A204.1 (cell line): Measurements from ENCODE around the gene ACAP1.
"Not testable (repeated sequence)": the region's sequence is repeated elsewhere in the genome, so short reads cannot be mapped to it uniquely, and the experiment has no call there.

Source experiments
- FAIRE-seq: peaks from 2 replicates; lab custom pipeline; 2012; peaks lifted over from hg19 to GRCh38; lab: Jason Lieb, UNC

The ACAP1 gene

DNA sequence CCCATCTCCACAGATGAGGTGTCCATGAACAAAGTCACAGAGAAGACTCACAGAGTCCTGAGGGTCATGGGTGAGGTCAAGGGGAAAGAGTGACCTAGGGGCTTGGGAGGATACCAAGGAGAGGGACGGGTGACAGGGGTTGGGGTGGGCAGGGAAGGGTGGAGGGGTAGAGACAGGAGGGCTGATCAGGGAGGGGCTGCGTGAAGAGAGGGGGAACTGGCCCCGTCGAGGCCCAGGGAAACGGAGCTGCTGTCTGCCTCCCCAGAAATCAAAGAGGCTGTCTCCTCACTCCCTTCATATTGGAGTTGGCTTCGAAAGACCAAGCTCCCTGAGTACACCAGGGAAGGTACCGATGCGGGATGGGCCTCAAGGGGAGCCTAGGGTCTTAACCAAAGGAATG lies 19.2 kb downstream of the ACAP1 start:
- FAIRE-seq: no peak

GRCh38 chr17:7356072-7356549 lies 19.8 kb downstream of the ACAP1 start:
- FAIRE-seq: no peak

- FAIRE-seq: no peak
Measured at GRCh38 chr17:7356756-7357155, 20.4 kb downstream of the ACAP1 start.

- no peak for FAIRE-seq
Measured at GRCh38 chr17:7357381-7357780, 21.1 kb downstream of the ACAP1 start.

GRCh38 chr17:7361906-7362305 lies 25.6 kb downstream of the ACAP1 start:
- no peak for FAIRE-seq

DNA sequence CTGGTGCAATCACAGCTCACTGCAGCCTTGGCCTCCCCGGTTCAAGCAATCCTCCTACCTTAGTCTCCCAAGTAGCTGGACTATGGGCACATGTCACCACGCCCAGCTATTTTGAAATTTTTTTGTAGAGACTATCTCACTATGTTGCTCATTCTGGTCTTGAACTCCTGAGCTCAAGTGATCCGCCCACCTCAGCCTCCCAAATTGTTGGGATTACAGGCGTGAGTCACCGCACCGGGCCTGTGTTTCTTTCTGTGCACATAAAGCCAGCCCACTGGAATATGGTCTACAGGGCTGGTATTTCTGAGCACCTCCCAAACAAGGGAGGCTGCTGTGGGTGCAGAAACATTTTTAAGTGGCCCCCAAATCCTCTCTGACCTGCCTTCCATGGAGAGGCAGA lies 27.0 kb downstream of the ACAP1 start:
- no peak for FAIRE-seq

DNA sequence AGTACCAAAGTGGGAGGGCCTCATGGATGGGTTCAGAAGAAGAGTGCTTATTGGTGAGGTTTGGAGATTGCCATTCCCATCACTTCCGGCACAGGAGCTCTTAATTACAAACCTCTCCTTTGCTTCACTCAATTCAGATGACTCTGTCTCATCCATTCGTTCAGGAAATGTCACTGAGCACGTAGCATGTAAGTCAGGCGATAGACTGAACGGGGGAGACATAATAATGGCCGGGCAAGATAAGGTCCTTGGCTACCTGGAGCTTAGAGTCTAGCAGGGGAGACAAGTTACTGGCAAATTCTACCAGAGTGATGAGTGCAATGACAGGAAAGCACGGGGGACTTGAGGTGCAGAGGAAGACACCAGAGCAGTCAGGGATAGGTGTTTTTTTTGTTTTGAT lies 29.6 kb downstream of the ACAP1 start:
- not testable (repeated sequence) for FAIRE-seq

DNA sequence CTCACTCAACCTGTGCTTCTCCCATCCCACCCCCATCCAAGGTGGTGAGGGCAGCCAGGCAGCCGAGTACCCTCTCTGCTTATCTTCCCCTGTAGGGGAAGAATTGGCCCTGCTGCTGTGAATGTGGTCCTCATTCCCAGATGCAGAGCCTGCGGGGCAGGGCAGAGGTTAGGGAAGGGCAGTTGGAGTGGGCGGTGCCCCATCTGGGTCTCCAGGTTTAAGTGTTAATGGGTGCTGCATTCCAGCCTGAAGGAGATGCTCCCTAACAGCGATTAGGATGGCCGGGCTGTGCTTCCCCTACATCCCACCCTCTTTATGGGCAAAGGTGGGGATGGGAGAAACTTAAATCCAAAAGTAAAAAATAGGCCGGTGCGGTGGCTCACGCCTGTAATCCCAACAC lies 30.8 kb downstream of the ACAP1 start:
- no peak for FAIRE-seq

GRCh38 chr17:7367918-7368598 lies 31.7 kb downstream of the ACAP1 start:
- no peak for FAIRE-seq

GRCh38 chr17:7368599-7368994 lies 32.3 kb downstream of the ACAP1 start:
- FAIRE-seq: not testable (repeated sequence)

DNA sequence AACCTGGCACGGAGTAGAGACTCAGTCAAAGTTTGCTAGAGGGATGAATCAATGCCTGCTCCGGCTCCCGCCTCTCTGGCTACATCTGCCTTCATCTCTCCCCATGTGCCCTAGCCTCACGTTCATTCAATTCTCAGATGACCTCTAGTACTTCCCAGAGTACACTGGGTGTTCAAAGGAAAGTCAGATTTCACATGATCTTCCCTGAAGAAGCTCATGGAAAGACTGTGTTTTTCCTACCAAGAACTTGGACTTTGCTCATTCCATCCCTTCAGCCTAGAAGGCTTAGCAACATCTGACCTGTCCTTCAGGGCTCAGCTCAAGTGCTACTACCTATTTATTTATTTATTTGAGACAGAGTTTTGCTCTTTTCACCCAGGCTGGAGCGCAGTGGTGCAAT lies 33.5 kb downstream of the ACAP1 start:
- FAIRE-seq: no peak

GRCh38 chr17:7370853-7371252 lies 34.5 kb downstream of the ACAP1 start:
- FAIRE-seq: no peak

DNA sequence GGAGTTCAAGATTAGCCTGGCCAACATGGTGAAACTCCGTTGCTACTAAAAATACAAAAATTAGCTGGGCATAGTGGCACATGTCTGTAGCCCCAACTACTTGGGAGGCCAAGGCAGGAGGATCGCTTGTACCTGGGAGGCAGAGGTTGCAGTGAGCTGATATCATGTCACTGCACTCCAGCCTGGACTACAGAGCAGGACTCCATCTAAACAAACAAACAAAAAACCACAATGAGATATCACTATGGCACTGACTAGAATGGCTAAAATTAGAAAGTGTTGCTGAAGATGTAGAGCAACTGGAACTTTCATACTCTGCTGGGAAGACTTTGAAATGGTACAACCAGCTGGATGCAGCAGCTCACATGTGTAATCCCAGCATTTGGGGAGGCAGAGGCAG lies 38.0 kb downstream of the ACAP1 start:
- FAIRE-seq: no peak

DNA sequence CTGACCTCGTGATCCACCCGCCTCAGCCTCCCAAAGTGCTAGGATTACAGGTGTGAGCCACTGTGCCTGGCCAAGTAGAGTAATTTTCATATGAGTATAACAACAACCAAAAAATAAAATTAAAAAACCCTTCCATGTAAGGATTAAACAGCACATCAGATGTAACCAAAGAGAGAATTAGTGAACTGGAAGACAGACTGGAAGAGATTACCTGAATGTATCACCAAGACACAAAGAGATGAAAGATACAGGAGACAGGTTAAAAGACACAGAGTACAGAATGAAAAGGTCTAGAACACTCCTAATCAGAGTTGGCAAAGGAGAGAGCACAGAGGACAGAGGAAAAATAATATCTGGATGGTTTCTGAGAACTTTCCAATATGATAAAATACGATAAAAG lies 42.8 kb downstream of the ACAP1 start:
- no peak for FAIRE-seq

DNA sequence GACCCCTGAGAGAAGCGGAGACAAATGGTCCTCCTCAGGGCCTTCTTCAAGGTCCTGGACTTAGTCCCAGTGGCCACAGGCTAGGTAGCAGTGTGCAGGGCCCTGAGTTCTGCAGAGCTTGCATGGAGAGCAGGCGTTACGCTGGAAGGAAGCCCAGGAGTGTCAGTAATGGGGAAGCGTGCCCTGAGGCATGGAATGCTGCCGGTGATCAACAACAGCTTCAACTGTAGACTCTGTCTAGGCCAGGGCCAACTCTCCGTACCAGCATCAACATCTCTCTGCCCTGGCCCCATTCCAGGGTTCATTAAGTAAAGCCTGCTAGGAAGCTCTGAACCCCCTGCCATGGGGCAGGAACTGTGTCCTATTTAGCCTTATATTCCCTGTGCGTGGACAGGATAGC lies 44.0 kb downstream of the ACAP1 start:
- no peak for FAIRE-seq

DNA sequence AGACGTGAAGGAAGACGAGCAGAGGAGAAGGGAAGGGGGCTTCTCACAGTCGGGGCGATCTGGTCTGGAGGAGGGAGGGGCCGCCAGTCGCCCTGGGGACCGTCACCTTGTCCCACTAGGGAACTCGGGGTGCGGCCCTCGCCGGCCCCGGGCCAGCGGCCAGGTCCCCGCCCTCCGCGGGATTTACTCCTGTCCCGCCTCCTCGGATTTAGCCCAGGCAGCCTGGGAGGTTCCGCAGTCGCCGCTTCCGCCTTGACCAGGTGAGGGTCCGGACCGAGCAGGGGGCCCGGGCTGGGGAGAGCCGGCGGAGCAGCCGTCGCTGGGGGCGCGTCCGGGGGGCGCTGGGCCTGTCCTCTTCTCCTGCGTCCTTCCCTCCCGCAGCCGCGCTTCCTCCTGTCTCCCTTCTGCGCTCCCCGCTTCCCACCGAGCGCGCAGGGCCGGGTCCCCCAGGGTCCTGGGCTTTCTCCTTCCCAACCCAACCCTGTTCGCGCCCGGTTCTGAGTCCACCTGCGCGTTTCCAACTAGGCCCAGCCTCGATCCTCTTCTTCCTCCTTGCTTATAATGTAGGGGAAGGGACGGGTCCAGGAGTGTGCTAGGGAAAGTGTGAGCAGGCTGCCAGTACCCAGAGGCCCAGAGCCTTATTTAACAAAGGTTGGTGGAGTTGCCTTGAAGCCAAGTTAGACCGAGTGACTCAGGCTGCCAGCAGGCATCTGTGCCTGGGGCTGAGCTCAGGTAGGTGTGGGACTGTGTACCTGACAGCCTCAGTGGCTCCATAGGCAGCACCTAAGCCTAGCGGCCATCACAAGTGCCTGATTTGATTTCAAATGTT lies 44.7 kb downstream of the ACAP1 start, which contains the start of gene TNK1:
TNK1 (plus strand) TSS at position 235 of the 829 bp plus-strand sequence. CDS start 1,838 bp downstream, outside the sequence.
- no peak for FAIRE-seq

GRCh38 chr17:7382901-7383300 lies 46.6 kb downstream of the ACAP1 start:
- FAIRE-seq: no peak

GRCh38 chr17:7383371-7383741 lies 47.0 kb downstream of the ACAP1 start:
- no peak for FAIRE-seq

DNA sequence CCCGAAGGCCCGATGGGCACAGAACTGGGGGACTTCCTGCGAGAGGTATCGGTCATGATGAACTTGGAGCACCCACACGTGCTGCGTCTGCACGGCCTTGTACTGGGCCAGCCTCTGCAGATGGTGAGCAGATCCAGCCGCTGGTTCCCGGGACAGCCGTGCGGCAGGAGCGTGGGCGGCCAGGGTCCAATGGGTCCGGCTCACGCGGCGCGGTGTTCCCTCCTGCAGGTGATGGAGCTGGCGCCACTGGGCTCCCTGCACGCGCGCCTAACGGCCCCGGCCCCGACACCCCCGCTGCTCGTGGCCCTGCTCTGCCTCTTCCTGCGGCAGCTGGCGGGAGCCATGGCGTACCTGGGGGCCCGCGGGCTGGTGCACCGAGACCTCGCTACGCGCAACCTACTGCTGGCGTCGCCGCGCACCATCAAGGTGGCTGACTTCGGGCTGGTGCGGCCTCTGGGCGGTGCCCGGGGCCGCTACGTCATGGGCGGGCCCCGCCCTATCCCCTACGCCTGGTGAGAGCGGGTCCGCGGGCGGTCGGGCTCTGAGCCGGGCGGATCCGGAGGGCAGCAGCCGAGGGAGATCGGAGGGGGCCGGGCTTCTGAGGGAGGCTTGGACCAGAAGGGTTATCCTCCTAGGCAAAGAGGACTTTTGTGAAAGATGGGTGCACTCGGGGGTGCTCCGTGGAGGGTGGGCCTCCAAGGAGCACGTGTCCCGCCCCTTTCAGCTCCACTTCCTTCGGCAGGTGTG lies 47.6 kb downstream of the ACAP1 start:
- no peak for FAIRE-seq

- no peak for FAIRE-seq
Measured at GRCh38 chr17:7384489-7385081, 48.3 kb downstream of the ACAP1 start.

DNA sequence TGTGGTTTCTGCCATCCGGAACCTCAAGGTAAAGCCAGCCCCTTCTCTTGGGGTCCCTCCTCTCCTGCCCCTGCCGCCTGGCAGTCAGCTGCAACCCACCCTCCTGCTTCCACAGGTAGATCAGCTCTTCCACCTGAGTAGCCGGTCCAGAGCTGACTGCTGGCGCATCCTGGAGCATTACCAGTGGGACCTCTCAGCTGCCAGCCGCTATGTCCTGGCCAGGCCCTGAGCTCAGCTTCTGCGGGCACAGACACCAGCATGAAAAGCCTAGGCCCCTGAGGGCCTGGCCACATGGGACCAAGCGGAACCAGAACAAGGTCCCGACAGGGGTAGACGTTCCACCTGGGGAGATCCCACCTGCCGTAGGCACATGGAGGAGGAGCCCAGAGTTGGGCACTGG lies 52.5 kb downstream of the ACAP1 start:
- FAIRE-seq: no peak
